ENCODE data around the gene TERB2.
A peak's percentile ranks its signal among the peaks of the same experiment; 100 is the strongest.
"Not testable (repeated sequence)": the region's sequence is repeated elsewhere in the genome, so short reads cannot be mapped to it uniquely, and the experiment has no call there.

TERB2 gene

GRCh38 chr15:45022871-45023658, 66.6 kb downstream of the TERB2 start, which contains the start of gene SORD:
TSS of gene SORD (plus strand) at chr15:45023195. CDS start at chr15:45023284, 89 bp downstream.
- Mint-ChIP-seq H3K4me1 (peaks cover 33% of the 10 kb centered on the region), H3K4me3 (peak within 1 kb of the TSS; percentile 89), H3K27ac (peak within 1 kb of the TSS; percentile 61), H3K27me3 (peaks cover 9% of the 10 kb centered on the region), H3K36me3 (ENCODE audit: low read depth) (peaks cover 7% of the 10 kb centered on the region), H3K9me3 (no peaks in the 10 kb centered on the region)
- peak; percentile 98 for ATAC-seq
- peak; percentile 97 for DNase-seq

- ATAC-seq (no peak), DNase-seq (no peak)
- H3K36me3 Mint-ChIP-seq (ENCODE audit: low read depth): peaks cover 7% of the 10 kb centered on the region
- H3K27ac Mint-ChIP-seq: peak overlapping the region; percentile 61
- peak overlapping the region; percentile 89 for H3K4me3 Mint-ChIP-seq
- H3K9me3 Mint-ChIP-seq: no peaks in the 10 kb centered on the region
- peaks cover 5% of the 10 kb centered on the region for H3K27me3 Mint-ChIP-seq
- peaks cover 33% of the 10 kb centered on the region for H3K4me1 Mint-ChIP-seq
Observed at GRCh38 chr15:45023659-45024225, 67.3 kb downstream of the TERB2 start.

- Mint-ChIP-seq H3K4me1 (peaks cover 33% of the 10 kb centered on the region), H3K4me3 (peak overlapping the region; percentile 45)
- not testable (repeated sequence) for H3K27ac Mint-ChIP-seq; H3K9me3 Mint-ChIP-seq; H3K36me3 Mint-ChIP-seq (ENCODE audit: low read depth); ATAC-seq; DNase-seq; H3K27me3 Mint-ChIP-seq
Observed at GRCh38 chr15:45024649-45025048, 68.2 kb downstream of the TERB2 start.

GRCh38 chr15:45025627-45026026, 69.1 kb downstream of the TERB2 start:
- Mint-ChIP-seq H3K4me1 (peaks cover 33% of the 10 kb centered on the region), H3K36me3 (ENCODE audit: low read depth) (peaks cover 14% of the 10 kb centered on the region)
- H3K27ac Mint-ChIP-seq, H3K4me3 Mint-ChIP-seq, H3K9me3 Mint-ChIP-seq, ATAC-seq, DNase-seq, H3K27me3 Mint-ChIP-seq: not testable (repeated sequence)

- H3K27ac Mint-ChIP-seq: no peak overlapping the region
- no peaks in the 10 kb centered on the region for H3K27me3 Mint-ChIP-seq
- peaks cover 33% of the 10 kb centered on the region for H3K4me1 Mint-ChIP-seq
- ATAC-seq (no peak), DNase-seq (no peak)
- no peaks in the 10 kb centered on the region for H3K9me3 Mint-ChIP-seq
- H3K4me3 Mint-ChIP-seq: no peak overlapping the region
- peaks cover 21% of the 10 kb centered on the region for H3K36me3 Mint-ChIP-seq (ENCODE audit: low read depth)
Observed at GRCh38 chr15:45026651-45027190, 70.2 kb downstream of the TERB2 start.

GRCh38 chr15:45027220-45027619, 70.7 kb downstream of the TERB2 start:
- H3K27me3 Mint-ChIP-seq: no peaks in the 10 kb centered on the region
- ATAC-seq: no peak
- no peaks in the 10 kb centered on the region for H3K9me3 Mint-ChIP-seq
- no peak overlapping the region for H3K4me3 Mint-ChIP-seq
- no peak overlapping the region for H3K27ac Mint-ChIP-seq
- H3K4me1 Mint-ChIP-seq: peaks cover 33% of the 10 kb centered on the region
- H3K36me3 Mint-ChIP-seq (ENCODE audit: low read depth): peaks cover 21% of the 10 kb centered on the region
- no peak for DNase-seq
